Left renal cortex interstitium (tissue), 4 donors: ENCODE measurements around the gene TARBP1. TPM values are rescaled to one million over a fixed set of nuclear protein-coding genes. Genes with fewer than 3 reads are reported as not detected.
"Not testable (repeated sequence)": the region's sequence is repeated elsewhere in the genome, so short reads cannot be mapped to it uniquely, and the experiment has no call there.

Experiments used
- DNase-seq, 4 donors: peaks; one replicate each; pipeline ENCODE4 v3.0.0-alpha.2; 2013; ENCODE audit warnings: low read depth in 4 of 4, low spot score in 2 of 4, missing footprints in 1 of 4
- polyA plus RNA-seq, 4 donors: library from polyadenylated mRNA; unstranded; fragments of 120-200 nt; gene quantifications; one replicate each; pipeline ENCODE4 v1.2.1, GENCODE V29; 2013; ENCODE audit not compliant: insufficient read length in 4 of 4

Gene TARBP1
- polyA plus RNA-seq, 4 donors: 33.6 to 115 (median 63.9) TPM

DNA sequence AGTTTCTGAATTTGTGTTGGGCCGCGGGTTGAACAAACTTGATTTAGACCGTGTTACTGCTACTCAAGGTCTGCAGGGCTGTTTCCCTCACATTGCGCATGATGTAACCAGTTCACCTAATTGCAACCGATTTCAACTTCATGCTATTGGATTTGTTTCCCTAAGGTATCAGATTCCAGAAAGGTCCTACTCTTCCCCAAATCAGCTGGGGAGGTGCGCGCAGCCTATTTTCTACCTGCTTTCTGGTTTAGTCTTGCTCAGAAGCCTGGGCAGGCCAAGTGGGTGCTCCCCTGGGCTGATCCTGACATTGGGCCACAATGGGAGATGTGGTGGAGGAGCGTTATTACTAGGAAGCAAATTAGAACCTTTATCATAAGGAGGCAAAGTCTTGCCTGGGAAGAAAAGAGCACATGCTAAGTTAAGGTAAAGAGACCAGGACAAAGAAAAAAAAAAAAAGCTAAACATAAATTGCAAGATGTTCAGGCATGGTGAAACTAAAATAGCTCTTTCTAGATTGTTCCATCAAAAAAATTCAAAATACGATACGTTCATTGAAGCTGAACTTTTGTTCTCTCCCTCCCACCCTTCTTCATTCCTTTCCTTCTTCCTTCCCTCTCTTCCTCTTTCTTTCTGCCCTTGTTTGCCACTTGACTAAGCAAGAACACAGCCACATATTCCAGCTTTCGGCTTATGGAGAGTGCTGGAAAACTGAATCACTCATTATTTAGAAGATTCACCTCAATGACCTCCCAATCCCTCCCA lies 28.8 kb upstream of the TARBP1 start:
- no peak for DNase-seq

DNA sequence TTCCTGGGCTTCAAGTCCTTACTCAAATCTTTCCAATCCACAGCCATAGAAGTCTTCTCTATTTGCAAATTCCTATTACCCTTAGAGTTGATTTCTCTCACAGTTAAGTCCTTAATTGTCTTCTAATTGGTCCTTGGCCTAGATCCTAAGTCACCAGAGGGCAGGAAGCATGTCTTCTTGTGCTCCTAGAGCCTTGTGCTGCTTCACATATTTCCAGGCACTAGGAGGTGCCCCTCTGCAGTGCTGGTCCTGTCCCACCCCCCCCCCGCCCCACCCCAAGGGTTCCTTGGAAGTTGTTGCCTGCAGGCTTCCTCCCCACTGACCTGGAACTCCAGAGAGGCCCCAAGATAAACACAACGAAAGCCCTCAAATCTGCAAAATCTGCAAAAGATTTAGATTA lies 28.1 kb upstream of the TARBP1 start:
- DNase-seq: no peak

DNA sequence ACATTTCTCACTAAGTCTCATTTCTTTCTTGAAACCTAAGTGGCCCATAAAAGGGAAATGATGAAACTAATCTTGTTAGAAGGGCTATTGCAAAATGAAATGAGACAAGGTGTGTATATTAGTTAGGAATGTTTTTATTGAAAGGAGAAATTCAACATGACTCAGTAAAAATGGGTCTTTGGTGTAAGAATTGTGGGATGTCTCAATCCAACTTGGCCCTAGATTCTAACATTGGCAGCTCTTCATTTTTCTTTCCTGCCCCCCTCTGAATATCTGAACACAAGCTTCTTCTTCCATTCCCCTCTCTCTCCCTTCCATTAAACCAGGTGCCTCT lies 26.8 kb upstream of the TARBP1 start:
- DNase-seq: no peak

DNA sequence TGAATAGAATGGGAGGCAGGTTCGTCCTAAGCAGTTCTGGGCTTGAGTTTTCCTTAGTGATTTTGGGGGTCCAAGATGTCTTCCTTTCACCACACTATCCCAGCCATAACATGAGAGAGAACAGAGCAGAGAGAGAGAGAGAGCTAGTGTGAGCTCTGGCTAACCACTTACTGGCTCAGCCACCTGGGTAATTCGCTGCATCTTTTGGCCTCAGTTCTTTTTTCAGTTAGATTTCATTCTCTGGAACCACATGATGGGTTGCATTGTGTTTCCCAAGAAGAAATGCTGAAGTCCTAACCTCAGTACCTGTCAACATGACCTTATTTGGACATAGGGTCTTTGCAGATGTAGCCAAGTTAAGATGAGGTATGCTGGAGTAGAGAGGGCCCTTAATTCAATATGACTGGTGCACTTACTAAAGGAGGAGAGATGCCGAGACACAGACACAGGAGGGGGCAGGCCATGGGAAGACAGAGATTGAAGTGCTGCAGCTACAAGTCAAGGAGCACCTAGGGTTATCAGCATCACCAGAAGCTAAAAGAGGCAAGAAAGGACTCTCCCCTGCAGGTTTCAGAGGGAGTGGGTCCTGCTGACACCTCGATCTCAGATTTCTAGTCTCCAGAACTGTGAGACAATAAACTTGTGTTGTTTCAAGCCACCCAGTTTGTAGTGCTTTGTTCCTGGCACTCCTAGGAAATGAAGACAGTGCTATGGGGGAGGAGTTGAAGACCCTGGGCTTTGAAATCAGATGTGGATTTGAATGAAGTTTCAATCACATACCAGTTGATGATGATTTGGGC lies 26.2 kb upstream of the TARBP1 start:
- no peak for DNase-seq

DNA sequence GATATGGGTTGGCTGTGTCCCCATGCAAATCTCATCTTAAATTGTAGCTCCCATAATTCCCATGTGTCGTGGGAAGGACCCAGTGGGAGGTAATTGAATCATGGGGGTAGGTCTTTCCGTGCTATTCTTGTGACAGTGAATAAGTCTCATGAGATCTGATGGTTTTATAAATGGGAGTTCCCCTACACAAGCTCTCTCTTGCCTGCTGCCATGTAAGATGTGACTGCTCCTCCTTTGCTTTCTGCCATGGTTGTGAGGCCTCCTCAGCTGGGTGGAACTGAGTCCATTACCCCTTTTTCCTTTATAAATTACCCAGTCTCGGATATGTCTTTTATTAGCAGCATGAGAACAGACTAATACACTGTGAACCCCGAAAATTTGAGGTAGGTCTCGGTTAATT lies 25.3 kb upstream of the TARBP1 start:
- DNase-seq: not testable (repeated sequence)

- DNase-seq: no peak
Measured at GRCh38 chr1:234503193-234504050, 24.4 kb upstream of the TARBP1 start.

GRCh38 chr1:234502785-234503184 lies 23.8 kb upstream of the TARBP1 start:
- no peak for DNase-seq

DNA sequence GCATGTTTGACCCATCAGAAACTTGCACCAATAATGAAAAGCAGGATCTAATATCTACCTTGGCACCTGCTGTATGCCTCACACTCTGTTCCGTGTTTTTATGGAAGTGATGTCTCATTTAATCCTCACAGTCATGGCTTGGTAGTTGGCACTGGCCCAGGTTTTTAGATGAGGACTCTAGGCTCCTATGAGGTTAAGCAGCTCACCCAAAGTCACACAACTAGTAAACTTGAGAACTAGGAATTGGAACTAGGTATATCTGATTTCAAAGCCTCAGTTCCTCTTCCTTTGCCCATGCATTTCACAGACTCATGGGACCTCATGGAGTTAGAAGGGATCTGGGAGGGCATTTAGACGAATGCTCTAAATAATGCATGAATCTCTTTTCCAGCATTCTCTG lies 21.3 kb upstream of the TARBP1 start:
- no peak for DNase-seq

GRCh38 chr1:234499943-234500245 lies 20.9 kb upstream of the TARBP1 start:
- no peak for DNase-seq

DNA sequence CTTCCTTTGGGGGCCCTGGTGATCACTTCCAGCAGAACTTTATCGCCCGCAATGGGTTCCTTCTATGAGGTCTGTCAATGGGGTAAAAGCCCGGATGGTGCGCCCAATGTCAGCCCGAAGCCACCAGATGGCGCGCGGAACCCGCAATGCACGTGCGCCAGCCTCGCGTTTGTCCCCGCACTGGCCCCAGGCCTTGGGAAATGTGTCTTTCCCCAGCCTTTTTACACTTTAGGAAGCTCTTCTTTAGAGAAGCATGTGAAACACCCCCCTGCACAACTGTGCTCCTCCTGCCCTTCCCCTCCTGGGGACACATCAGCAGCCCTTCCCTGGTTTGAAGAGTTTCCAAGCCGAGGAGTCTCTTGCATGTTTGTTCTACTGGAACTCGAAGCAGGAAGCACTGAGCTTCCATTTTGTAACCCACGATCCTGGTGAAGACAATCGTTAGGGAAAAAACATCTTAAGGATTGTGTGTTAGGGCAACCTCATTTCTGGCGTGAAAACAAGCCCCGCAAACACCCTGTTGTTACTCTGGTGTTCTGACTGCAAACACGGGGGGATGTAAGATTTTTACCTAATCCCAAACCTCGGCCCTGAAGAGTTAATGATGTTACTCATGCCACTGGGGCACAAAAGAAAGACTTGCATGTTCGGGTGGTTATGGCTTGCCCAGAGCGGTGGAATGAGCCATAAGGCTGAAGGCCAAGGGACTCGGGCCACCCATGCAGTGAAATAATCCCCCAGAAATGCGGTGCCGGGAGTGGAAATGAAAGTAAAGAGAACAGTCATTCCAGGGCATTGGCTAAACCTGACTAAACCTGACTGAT lies 20.4 kb upstream of the TARBP1 start:
- peak in 3 of 4 donors; percentile 74 to 81 (median 79) for DNase-seq

DNA sequence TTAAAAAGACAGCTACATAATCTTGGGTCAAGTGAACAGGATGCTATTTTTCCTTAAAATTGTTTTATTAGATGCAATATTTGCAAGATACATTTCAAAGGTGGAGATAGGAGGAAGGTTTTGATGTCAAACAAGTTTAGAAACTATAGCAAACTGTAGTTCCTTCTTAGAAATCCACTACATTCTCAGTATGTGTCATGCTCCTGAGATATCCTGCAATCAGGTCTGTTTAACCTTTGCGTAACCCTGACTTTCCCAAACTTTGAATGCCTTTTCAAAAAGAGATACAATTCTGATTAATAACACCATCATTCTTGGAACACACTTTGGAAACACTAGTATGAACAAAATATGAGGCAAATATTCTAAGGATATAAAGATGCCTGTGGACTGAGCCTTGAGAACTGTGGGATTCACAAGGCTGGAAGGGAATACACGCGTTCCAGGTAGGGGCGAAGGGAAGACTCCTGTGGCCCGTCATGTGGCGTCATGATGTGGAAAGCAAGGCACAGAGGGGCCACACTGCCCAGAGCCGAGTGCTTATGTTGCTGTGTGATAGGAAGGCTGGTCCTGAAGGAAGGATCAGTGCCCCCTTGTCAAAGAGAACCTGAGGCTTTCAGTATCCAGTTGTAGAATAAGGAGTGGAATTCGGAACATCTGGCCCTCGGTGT lies 19.6 kb upstream of the TARBP1 start:
- no peak for DNase-seq

DNA sequence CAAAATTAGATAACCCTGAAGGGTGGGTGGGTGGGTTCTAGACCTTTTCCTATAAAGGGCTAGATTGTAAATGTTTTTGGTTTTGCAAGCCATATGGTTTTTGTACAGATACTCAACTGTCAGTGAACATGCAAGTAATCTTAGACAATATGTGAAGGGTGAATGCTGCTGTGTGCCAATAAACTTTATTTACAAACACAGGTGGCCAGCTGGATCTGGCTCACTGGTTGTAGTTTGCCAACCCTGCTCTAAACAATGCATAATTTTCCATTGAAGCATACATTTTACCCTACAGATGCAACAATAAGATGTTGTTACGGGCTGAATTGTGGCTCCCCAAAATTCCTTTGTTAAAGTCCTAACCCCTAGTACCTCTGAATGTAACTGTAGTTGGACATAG lies 18.6 kb upstream of the TARBP1 start:
- no peak for DNase-seq

DNA sequence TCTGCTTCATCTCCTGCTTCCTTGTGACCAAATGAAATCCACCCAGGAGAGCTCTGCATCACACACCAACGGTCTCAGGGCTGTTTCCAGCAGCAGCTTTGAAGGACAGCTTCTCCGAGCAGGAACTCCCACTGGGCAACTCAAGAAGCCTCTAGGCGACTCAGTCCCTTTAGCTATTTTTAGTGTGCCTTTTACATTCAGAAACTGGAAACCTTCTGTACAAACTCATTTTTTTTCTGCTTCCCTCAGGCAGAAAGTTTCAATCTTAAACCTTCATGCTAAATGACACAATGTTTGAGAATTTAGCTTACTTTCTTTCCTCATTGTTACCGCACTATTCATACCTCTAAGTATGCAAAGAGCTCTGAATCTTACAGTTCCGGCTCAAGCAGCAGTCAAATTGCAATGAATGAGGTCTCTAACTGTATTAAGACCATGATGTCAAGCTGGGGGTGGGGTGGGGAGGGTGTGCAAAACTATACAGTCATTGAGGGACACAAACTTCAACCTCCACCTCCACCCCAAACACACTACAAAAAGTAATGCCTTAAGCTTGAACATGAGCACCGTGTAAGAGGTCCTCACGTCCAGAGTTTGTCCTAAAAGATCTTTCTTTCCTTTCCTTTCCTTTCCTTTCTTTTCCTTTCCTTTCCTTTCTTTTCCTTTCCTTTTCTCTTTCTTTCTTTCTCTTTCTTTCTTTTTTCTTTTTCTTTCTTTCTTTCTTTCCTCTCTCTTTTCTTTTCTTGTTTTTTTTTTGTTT lies 16.4 kb upstream of the TARBP1 start:
- DNase-seq: no peak

- DNase-seq: no peak
Measured at GRCh38 chr1:234494049-234494448, 15.1 kb upstream of the TARBP1 start.

GRCh38 chr1:234490793-234491479 lies 12.0 kb upstream of the TARBP1 start:
- no peak for DNase-seq

GRCh38 chr1:234489698-234490077 lies 10.7 kb upstream of the TARBP1 start:
- DNase-seq: no peak

DNA sequence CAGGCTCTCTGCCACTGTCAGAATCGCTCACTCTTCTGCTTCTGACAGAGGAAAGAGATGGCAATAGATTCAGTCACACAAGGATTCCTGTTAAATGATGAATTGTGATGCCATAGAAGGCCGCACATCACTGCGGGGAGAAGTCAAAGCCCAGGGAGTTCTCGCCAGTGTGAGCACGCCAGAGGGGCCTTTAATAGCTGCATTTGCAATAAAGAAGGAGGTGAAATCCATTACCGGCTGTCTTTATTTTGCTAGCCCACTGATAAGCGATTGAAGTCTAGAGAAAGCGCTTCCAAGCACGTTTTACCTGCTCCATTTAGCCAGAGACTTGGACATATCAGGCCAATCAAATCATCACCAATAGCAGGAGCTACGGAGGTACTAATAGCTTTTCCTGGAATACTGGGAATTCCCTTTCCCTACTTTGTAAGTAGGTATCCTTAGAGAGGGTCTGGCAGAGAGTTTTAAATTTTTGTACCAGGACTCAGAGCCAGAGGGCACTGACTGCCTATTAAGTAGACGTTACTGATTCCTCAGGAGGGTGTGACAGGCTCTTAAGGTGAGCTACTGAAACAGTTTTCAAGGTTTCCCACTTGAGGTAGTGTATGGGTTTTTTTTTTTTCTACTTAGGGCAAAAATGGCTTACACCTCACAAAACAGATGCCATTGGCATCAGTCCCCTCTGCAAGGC lies 10.2 kb upstream of the TARBP1 start:
- DNase-seq: no peak
